Measurements from ENCODE around the gene WIPF2.

Gene WIPF2

DNA sequence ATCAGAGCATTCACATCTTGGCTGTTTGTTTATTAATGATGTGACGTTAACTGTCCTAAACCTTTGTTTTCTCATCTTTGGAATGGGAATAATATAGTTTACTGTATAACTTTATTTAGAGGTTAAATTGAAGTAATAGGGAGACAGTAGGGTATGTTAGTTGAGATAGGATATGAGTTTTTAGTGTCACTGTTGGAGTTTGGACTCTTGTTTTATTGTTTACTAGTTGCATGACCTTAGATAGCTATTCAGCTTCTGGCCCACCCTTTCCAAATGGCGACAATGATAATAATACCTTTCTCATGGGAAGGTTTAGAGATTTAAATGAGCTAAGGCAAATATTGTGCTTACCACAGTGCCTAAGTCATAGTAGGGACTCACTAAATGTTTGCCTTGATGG is 40.4 kb downstream of the WIPF2 start:
- Histone ChIP-seq H3K79me1 (ENCODE audit: low read depth, low read length) (no peaks in the 10 kb centered on the region), H2AK5ac (ENCODE audit: low read depth, low read length) (no peak overlapping the region), H2BK15ac (ENCODE audit: low read length) (no peak overlapping the region), H3K27me3 (ENCODE audit: control insufficient read depth in 3 of 3, insufficient read depth in 3 of 3, low read depth in 1 of 3, low read length in 3 of 3) (no peaks in the 10 kb centered on the region), H3K4me3 (ENCODE audit: low read length in 2 of 2) (no peak overlapping the region), H3K9ac (ENCODE audit: low read depth, low read length, poor library complexity) (no peak overlapping the region), H3K4ac (ENCODE audit: low read length) (no peak overlapping the region), H2AFZ (ENCODE audit: low read length) (no peak overlapping the region), H3K23ac (ENCODE audit: low read depth, low read length, poor library complexity) (no peak overlapping the region), H2BK12ac (ENCODE audit: low read length) (no peak overlapping the region), H2BK120ac (ENCODE audit: low read depth, low read length) (no peak overlapping the region), H4K8ac (ENCODE audit: low read depth, low read length) (no peak overlapping the region), H3K14ac (ENCODE audit: low read length) (no peak overlapping the region), H2BK5ac (ENCODE audit: low read length) (no peak overlapping the region), H3K27ac (replicated peaks; ENCODE audit: low read length) (no peak overlapping the region), H4K91ac (ENCODE audit: low read depth, low read length, poor library complexity) (no peak overlapping the region), H3K18ac (ENCODE audit: low read length) (no peak overlapping the region), H3K9me3 (replicated peaks in 1 of 2; ENCODE audit: control insufficient read depth in 2 of 2, insufficient read depth in 1 of 2, low read depth in 1 of 2, low read length in 2 of 2) (no peaks in the 10 kb centered on the region), H3K36me3 (replicated peaks in 1 of 2; ENCODE audit: control insufficient read depth in 2 of 2, insufficient read depth in 2 of 2, low read length in 2 of 2) (peaks cover 11 to 67% of the 10 kb centered on the region in 2 donors), H3K4me2 (ENCODE audit: insufficient read depth, low read length, poor library complexity, severe bottlenecking) (no peak overlapping the region), H3K4me1 (ENCODE audit: control insufficient read depth in 2 of 2, insufficient read depth in 1 of 2, low read depth in 1 of 2, low read length in 2 of 2) (no peaks in the 10 kb centered on the region)
- WGBS, 2 donors (ENCODE audit: extremely low coverage in 2 of 2, insufficient read length in 2 of 2, insufficient replicate concordance in 1 of 2): no CpG with 5 or more reads among the region's 2 CpGs
- DNase-seq (ENCODE audit: low spot score): no peak

DNA sequence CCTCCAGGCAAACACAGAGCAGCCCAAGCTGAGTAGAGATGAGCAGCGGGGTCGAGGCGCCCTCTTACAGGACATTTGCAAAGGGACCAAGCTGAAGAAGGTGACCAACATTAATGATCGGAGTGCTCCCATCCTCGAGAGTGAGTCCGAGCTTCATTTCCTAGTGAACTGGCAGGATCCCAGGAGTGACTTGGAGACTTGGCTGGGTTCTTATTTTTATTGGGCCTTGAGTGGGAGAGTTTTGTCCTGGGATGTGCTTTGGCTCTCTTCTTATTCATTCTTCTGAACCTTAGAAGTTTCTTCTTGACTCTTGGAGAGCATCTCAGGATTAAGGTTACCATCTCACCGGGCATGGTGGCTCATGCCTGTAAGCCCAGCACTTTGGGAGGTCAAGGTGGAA is 41.4 kb downstream of the WIPF2 start:
- H3K27me3 ChIP-seq (ENCODE audit: control insufficient read depth in 3 of 3, insufficient read depth in 3 of 3, low read depth in 1 of 3, low read length in 3 of 3): no peaks in the 10 kb centered on the region
- no peak overlapping the region for H4K91ac ChIP-seq (ENCODE audit: low read depth, low read length, poor library complexity)
- H3K23ac ChIP-seq (ENCODE audit: low read depth, low read length, poor library complexity): no peak overlapping the region
- no peak overlapping the region for H2BK5ac ChIP-seq (ENCODE audit: low read length)
- H3K4ac ChIP-seq (ENCODE audit: low read length): no peak overlapping the region
- no peak overlapping the region for H2BK12ac ChIP-seq (ENCODE audit: low read length)
- H3K9me3 ChIP-seq (replicated peaks in 1 of 2; ENCODE audit: control insufficient read depth in 2 of 2, insufficient read depth in 1 of 2, low read depth in 1 of 2, low read length in 2 of 2): no peaks in the 10 kb centered on the region
- WGBS, 2 donors (ENCODE audit: extremely low coverage in 2 of 2, insufficient read length in 2 of 2, insufficient replicate concordance in 1 of 2): no CpG with 5 or more reads among the region's 7 CpGs
- H2AK5ac ChIP-seq (ENCODE audit: low read depth, low read length): no peak overlapping the region
- no peak overlapping the region for H3K9ac ChIP-seq (ENCODE audit: low read depth, low read length, poor library complexity)
- no peak overlapping the region for H3K14ac ChIP-seq (ENCODE audit: low read length)
- DNase-seq (ENCODE audit: low spot score): no peak
- H3K27ac ChIP-seq (replicated peaks; ENCODE audit: low read length): no peak overlapping the region
- no peak overlapping the region for H4K8ac ChIP-seq (ENCODE audit: low read depth, low read length)
- no peak overlapping the region for H2BK15ac ChIP-seq (ENCODE audit: low read length)
- H3K4me1 ChIP-seq (ENCODE audit: control insufficient read depth in 2 of 2, insufficient read depth in 1 of 2, low read depth in 1 of 2, low read length in 2 of 2): no peaks in the 10 kb centered on the region
- H3K18ac ChIP-seq (ENCODE audit: low read length): no peak overlapping the region
- peaks cover 17 to 78% of the 10 kb centered on the region in 2 donors for H3K36me3 ChIP-seq (replicated peaks in 1 of 2; ENCODE audit: control insufficient read depth in 2 of 2, insufficient read depth in 2 of 2, low read length in 2 of 2)
- H3K4me2 ChIP-seq (ENCODE audit: insufficient read depth, low read length, poor library complexity, severe bottlenecking): no peak overlapping the region
- H3K79me1 ChIP-seq (ENCODE audit: low read depth, low read length): peaks cover 1% of the 10 kb centered on the region
- no peak overlapping the region for H3K4me3 ChIP-seq (ENCODE audit: low read length in 2 of 2)
- H2BK120ac ChIP-seq (ENCODE audit: low read depth, low read length): no peak overlapping the region
- H2AFZ ChIP-seq (ENCODE audit: low read length): no peak overlapping the region

DNA sequence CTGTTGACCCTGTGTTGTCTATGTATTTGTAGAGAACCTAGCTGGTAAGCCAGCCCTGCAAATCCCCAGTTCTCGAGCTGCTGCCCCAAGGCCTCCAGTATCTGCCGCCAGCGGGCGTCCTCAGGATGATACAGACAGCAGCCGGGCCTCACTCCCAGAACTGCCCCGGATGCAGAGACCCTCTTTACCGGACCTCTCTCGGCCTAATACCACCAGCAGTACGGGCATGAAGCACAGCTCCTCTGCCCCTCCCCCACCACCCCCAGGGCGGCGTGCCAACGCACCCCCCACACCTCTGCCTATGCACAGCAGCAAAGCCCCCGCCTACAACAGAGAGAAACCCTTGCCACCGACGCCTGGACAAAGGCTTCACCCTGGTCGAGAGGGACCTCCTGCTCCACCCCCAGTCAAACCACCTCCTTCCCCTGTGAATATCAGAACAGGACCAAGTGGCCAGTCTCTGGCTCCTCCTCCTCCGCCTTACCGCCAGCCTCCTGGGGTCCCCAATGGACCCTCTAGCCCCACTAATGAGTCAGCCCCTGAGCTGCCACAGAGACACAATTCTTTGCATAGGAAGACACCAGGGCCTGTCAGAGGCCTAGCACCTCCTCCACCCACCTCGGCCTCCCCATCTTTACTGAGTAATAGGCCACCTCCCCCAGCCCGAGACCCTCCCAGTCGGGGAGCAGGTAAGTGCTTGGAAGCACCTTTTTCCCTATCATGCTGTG is 45.5 kb downstream of the WIPF2 start:
- H3K4ac ChIP-seq (ENCODE audit: low read length): no peak overlapping the region
- no peak overlapping the region for H2BK15ac ChIP-seq (ENCODE audit: low read length)
- no peak overlapping the region for H3K18ac ChIP-seq (ENCODE audit: low read length)
- H3K79me1 ChIP-seq (ENCODE audit: low read depth, low read length): peaks cover 1% of the 10 kb centered on the region
- no peaks in the 10 kb centered on the region for H3K9me3 ChIP-seq (replicated peaks in 1 of 2; ENCODE audit: control insufficient read depth in 2 of 2, insufficient read depth in 1 of 2, low read depth in 1 of 2, low read length in 2 of 2)
- H3K14ac ChIP-seq (ENCODE audit: low read length): no peak overlapping the region
- no peak overlapping the region for H3K23ac ChIP-seq (ENCODE audit: low read depth, low read length, poor library complexity)
- no peaks in the 10 kb centered on the region for H3K27me3 ChIP-seq (ENCODE audit: control insufficient read depth in 3 of 3, insufficient read depth in 3 of 3, low read depth in 1 of 3, low read length in 3 of 3)
- no peaks in the 10 kb centered on the region for H3K4me1 ChIP-seq (ENCODE audit: control insufficient read depth in 2 of 2, insufficient read depth in 1 of 2, low read depth in 1 of 2, low read length in 2 of 2)
- H3K36me3 ChIP-seq (replicated peaks in 1 of 2; ENCODE audit: control insufficient read depth in 2 of 2, insufficient read depth in 2 of 2, low read length in 2 of 2): peaks cover 18 to 81% of the 10 kb centered on the region in 2 donors
- no peak overlapping the region for H4K8ac ChIP-seq (ENCODE audit: low read depth, low read length)
- no peak overlapping the region for H2AFZ ChIP-seq (ENCODE audit: low read length)
- H3K9ac ChIP-seq (ENCODE audit: low read depth, low read length, poor library complexity): no peak overlapping the region
- H3K27ac ChIP-seq (replicated peaks; ENCODE audit: low read length): no peak overlapping the region
- H2AK5ac ChIP-seq (ENCODE audit: low read depth, low read length): no peak overlapping the region
- H2BK12ac ChIP-seq (ENCODE audit: low read length): no peak overlapping the region
- DNase-seq (ENCODE audit: low spot score): no peak
- no peak overlapping the region for H3K4me3 ChIP-seq (ENCODE audit: low read length in 2 of 2)
- H3K4me2 ChIP-seq (ENCODE audit: insufficient read depth, low read length, poor library complexity, severe bottlenecking): no peak overlapping the region
- WGBS, 2 donors (ENCODE audit: extremely low coverage in 2 of 2, insufficient read length in 2 of 2, insufficient replicate concordance in 1 of 2): no CpG with 5 or more reads among the region's 21 CpGs
- H2BK5ac ChIP-seq (ENCODE audit: low read length): no peak overlapping the region
- no peak overlapping the region for H2BK120ac ChIP-seq (ENCODE audit: low read depth, low read length)
- H4K91ac ChIP-seq (ENCODE audit: low read depth, low read length, poor library complexity): no peak overlapping the region

DNA sequence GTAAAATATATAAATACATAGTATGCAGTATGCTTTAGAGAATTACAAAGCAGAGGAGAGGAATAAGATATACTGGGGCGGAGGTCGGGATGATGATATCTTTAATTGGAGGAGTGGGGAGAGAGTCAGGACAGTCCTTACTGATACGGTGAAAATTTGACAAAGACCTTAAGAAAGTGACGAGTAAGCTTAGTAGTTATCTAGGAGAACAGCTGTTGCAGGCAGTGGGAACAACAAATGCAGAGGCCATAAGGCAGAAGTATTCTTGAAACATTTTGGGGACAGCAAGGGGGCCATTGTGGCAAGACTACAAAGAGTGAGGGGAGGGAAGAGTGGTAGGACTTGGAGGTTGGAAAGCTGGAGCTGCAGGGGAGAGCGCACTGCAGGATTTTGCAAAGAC is 46.2 kb downstream of the WIPF2 start:
- no peak overlapping the region for H2BK5ac ChIP-seq (ENCODE audit: low read length)
- H2AK5ac ChIP-seq (ENCODE audit: low read depth, low read length): no peak overlapping the region
- H3K4me1 ChIP-seq (ENCODE audit: control insufficient read depth in 2 of 2, insufficient read depth in 1 of 2, low read depth in 1 of 2, low read length in 2 of 2): no peaks in the 10 kb centered on the region
- H3K4me3 ChIP-seq (ENCODE audit: low read length in 2 of 2): no peak overlapping the region
- H4K91ac ChIP-seq (ENCODE audit: low read depth, low read length, poor library complexity): no peak overlapping the region
- H3K9ac ChIP-seq (ENCODE audit: low read depth, low read length, poor library complexity): no peak overlapping the region
- H2BK12ac ChIP-seq (ENCODE audit: low read length): no peak overlapping the region
- peaks cover 1% of the 10 kb centered on the region for H3K79me1 ChIP-seq (ENCODE audit: low read depth, low read length)
- no peak overlapping the region for H4K8ac ChIP-seq (ENCODE audit: low read depth, low read length)
- H3K23ac ChIP-seq (ENCODE audit: low read depth, low read length, poor library complexity): no peak overlapping the region
- H3K14ac ChIP-seq (ENCODE audit: low read length): no peak overlapping the region
- H3K9me3 ChIP-seq (replicated peaks in 1 of 2; ENCODE audit: control insufficient read depth in 2 of 2, insufficient read depth in 1 of 2, low read depth in 1 of 2, low read length in 2 of 2): no peaks in the 10 kb centered on the region
- no peak overlapping the region for H2AFZ ChIP-seq (ENCODE audit: low read length)
- no peaks in the 10 kb centered on the region for H3K27me3 ChIP-seq (ENCODE audit: control insufficient read depth in 3 of 3, insufficient read depth in 3 of 3, low read depth in 1 of 3, low read length in 3 of 3)
- H2BK120ac ChIP-seq (ENCODE audit: low read depth, low read length): no peak overlapping the region
- no peak overlapping the region for H3K18ac ChIP-seq (ENCODE audit: low read length)
- DNase-seq (ENCODE audit: low spot score): no peak
- H3K4ac ChIP-seq (ENCODE audit: low read length): no peak overlapping the region
- no CpG with 5 or more reads among the region's 5 CpGs for WGBS, 2 donors (ENCODE audit: extremely low coverage in 2 of 2, insufficient read length in 2 of 2, insufficient replicate concordance in 1 of 2)
- no peak overlapping the region for H3K4me2 ChIP-seq (ENCODE audit: insufficient read depth, low read length, poor library complexity, severe bottlenecking)
- H3K27ac ChIP-seq (replicated peaks; ENCODE audit: low read length): no peak overlapping the region
- no peak overlapping the region for H2BK15ac ChIP-seq (ENCODE audit: low read length)
- H3K36me3 ChIP-seq (replicated peaks in 1 of 2; ENCODE audit: control insufficient read depth in 2 of 2, insufficient read depth in 2 of 2, low read length in 2 of 2): peaks cover 17 to 78% of the 10 kb centered on the region in 2 donors
